A549 (cell line): ENCODE data around the gene COX19. TPM values are rescaled to one million over a fixed set of nuclear protein-coding genes. Genes with fewer than 3 reads are reported as not detected.

ENCODE experiments used
- ATAC-seq, 2 experiments: fragments of 200-7000 bp in 1 of 2; fragments of >200 bp in 1 of 2; cut with Nextera tagmentation in 1 of 2; cut with Tn5 transposase in 1 of 2; 3 replicates each; pipeline versions ENCODE4 v1.8.0 to v1.9.1; 2018 to 2020; ENCODE audit warnings: mild to moderate bottlenecking in 1 of 2, moderate library complexity in 1 of 2
- CTCF ChIA-PET: fragments of 300-600 bp; sonication (Branson Sonifier 250); formaldehyde crosslinking; extraction: SDS; loops from one replicate; lab custom pipeline; 2021; ENCODE audit warnings: antibody characterized with exemption, inconsistent platforms; lab: Yijun Ruan, JAX
- POLR2A ChIA-PET: fragments of 350-600 bp; formaldehyde crosslinking; extraction: SDS; loops from one replicate; lab custom pipeline; 2021; ENCODE audit warnings: antibody characterized with exemption, inconsistent platforms; lab: Yijun Ruan, JAX
- DNase-seq, 2 experiments: peaks; one replicate each; pipeline versions ENCODE4 v3.0.0 to v3.0.0-alpha.2; 2011 to 2016; ENCODE audit warnings: low read depth in 1 of 2, low spot score in 1 of 2
- FAIRE-seq: peaks from 2 replicates; lab custom pipeline; 2011; peaks lifted over from hg19 to GRCh38; lab: Jason Lieb, UNC
- H3K27ac ChIP-seq, 2 experiments: fragments of >200 bp; sonication (Bioruptor Twin); formaldehyde crosslinking; 3 replicates each; pipeline ENCODE4 v1.5.1; 2016 to 2017
- H3K4me1 ChIP-seq: fragments of >200 bp; sonication (Bioruptor Twin); formaldehyde crosslinking; 3 replicates; pipeline ENCODE4 v1.6.1; 2016
- H3K4me2 ChIP-seq: fragments of >200 bp; sonication (Bioruptor Twin); formaldehyde crosslinking; 3 replicates; pipeline ENCODE4 v1.6.1; 2016
- H3K4me3 ChIP-seq: fragments of >200 bp; sonication (Bioruptor Twin); formaldehyde crosslinking; 3 replicates; pipeline ENCODE4 v1.5.1; 2016
- H3K9me3 ChIP-seq: fragments of >200 bp; sonication (Bioruptor Twin); formaldehyde crosslinking; 3 replicates; pipeline ENCODE4 v1.6.1; 2016
- BHLHE40 ChIP-seq: IDR thresholded peaks from 2 replicates; pipeline ENCODE4 v1.6.1; 2012; ENCODE audit warnings: low read depth, low read length, inconsistent platforms
- CBX2 ChIP-seq: fragments of 200-600 bp; sonication (generic); IDR thresholded peaks from 2 replicates; pipeline ENCODE4 v1.6.1; 2016; ENCODE audit warnings: low read depth, mild to moderate bottlenecking, borderline replicate concordance
- CEBPB ChIP-seq, 2 experiments: fragments of >200 bp in 1 of 2; sonication (Bioruptor Twin) in 1 of 2; formaldehyde crosslinking in 1 of 2; IDR thresholded peaks; 2 replicates each; pipeline ENCODE4 v1.6.1; 2012 to 2016
- EHF ChIP-seq: fragments of 250-450 bp; sonication (Bioruptor Pico); IDR thresholded peaks from 2 replicates; pipeline ENCODE4 v1.5.0; 2020; ENCODE audit warnings: mild to moderate bottlenecking
- EHMT2 ChIP-seq: fragments of 200-600 bp; sonication (generic); IDR thresholded peaks from 2 replicates; pipeline ENCODE4 v1.6.1; 2016; ENCODE audit warnings: antibody characterized with exemption, low read depth, mild to moderate bottlenecking, moderate library complexity
- FOSB ChIP-seq: fragments of 250-450 bp; sonication (Bioruptor Pico); IDR thresholded peaks from 2 replicates; pipeline ENCODE4 v1.5.0; 2020; ENCODE audit warnings: mild to moderate bottlenecking, moderate library complexity
- HDAC2 ChIP-seq: fragments of 200-600 bp; sonication (generic); IDR thresholded peaks from 2 replicates; pipeline ENCODE4 v1.6.1; 2016
- HOXB5 ChIP-seq: fragments of 250-450 bp; sonication (Bioruptor Pico); IDR thresholded peaks from 2 replicates; pipeline ENCODE4 v1.5.0; 2020; ENCODE audit warnings: mild to moderate bottlenecking, moderate library complexity
- KDM1A ChIP-seq: fragments of 200-600 bp; sonication (generic); IDR thresholded peaks from 2 replicates; pipeline ENCODE4 v1.6.1; 2016; ENCODE audit warnings: low read depth, mild to moderate bottlenecking
- KDM5A ChIP-seq: fragments of 200-600 bp; sonication (generic); IDR thresholded peaks from 2 replicates; pipeline ENCODE4 v1.6.1; 2016; ENCODE audit warnings: antibody characterized with exemption, mild to moderate bottlenecking
- POLR2A ChIP-seq: IDR thresholded peaks from 2 replicates; pipeline ENCODE4 v1.6.1; 2012; ENCODE audit warnings: mild to moderate bottlenecking, low read length
- POLR2AphosphoS2 ChIP-seq: conservative IDR thresholded peaks from 2 replicates; pipeline ENCODE4 v1.6.1; 2012; ENCODE audit warnings: low read length, improper control_type of control experiment, inconsistent platforms
- SREBF2 ChIP-seq: fragments of 450-650 bp; IDR thresholded peaks from 2 replicates; pipeline ENCODE4 v1.6.1; 2014; ENCODE audit warnings: mild to moderate bottlenecking, moderate library complexity
- ZFP36 ChIP-seq: fragments of 450-650 bp; IDR thresholded peaks from 2 replicates; pipeline ENCODE4 v1.6.1; 2014; ENCODE audit warnings: borderline replicate concordance; ENCODE audit not compliant: partially characterized antibody
- ZNF302 ChIP-seq: fragments of 250-450 bp; sonication (Bioruptor Pico); IDR thresholded peaks from 2 replicates; pipeline ENCODE4 v1.9.0; 2021; ENCODE audit warnings: inconsistent platforms, mild to moderate bottlenecking, moderate library complexity
- WGBS: methylation state at CpG from one replicate; pipeline ENCODE4 v1.1.6; 2017; ENCODE audit errors: missing lambda C conversion rate; 5-methylcytosine and 5-hydroxymethylcytosine counted together
- polyA plus RNA-seq, 4 experiments: library from polyadenylated mRNA; depleted of rRNA in 3 of 4; stranded (reverse); fragments of >200 nt; fragmentation: RNase III in 1 of 4; extraction: RNeasy Plus Mini Kit Qiagen cat#74134 plus additional on column Dnase treatment in 1 of 4; gene quantifications; 2 replicates in 3 of 4; 3 replicates in 1 of 4; pipeline ENCODE4 v1.2.3, GENCODE V29; 2011 to 2017
- TF ChIP-seq, protein P1 (sequence below): fragments of >200 bp; sonication (Bioruptor Twin); formaldehyde crosslinking; IDR thresholded peaks from 3 replicates; pipeline ENCODE4 v1.5.1; 2016
- TF ChIP-seq, protein P2 (sequence below): IDR thresholded peaks from 2 replicates; pipeline ENCODE4 v1.6.1; 2012
- TF ChIP-seq, protein P3 (sequence below): fragments of 150-350 bp; IDR thresholded peaks from 2 replicates; pipeline ENCODE4 v1.6.1; 2014; ENCODE audit warnings: low read depth, mild to moderate bottlenecking, low read length
- TF ChIP-seq, protein P4 (sequence below): fragments of 250-450 bp; sonication (Bioruptor Pico); IDR thresholded peaks from 2 replicates; pipeline ENCODE4 v1.5.0; 2020; ENCODE audit warnings: low read depth, mild to moderate bottlenecking, moderate library complexity
- TF ChIP-seq, protein P5 (sequence below): fragments of >200 bp; sonication (Bioruptor Twin); formaldehyde crosslinking; IDR thresholded peaks from 3 replicates; pipeline ENCODE4 v1.6.1; 2016

Gene COX19
- polyA plus RNA-seq, 2 of the 4 experiments (the other 2 are of a cell fraction) = 6.2 to 7.6 TPM

DNA sequence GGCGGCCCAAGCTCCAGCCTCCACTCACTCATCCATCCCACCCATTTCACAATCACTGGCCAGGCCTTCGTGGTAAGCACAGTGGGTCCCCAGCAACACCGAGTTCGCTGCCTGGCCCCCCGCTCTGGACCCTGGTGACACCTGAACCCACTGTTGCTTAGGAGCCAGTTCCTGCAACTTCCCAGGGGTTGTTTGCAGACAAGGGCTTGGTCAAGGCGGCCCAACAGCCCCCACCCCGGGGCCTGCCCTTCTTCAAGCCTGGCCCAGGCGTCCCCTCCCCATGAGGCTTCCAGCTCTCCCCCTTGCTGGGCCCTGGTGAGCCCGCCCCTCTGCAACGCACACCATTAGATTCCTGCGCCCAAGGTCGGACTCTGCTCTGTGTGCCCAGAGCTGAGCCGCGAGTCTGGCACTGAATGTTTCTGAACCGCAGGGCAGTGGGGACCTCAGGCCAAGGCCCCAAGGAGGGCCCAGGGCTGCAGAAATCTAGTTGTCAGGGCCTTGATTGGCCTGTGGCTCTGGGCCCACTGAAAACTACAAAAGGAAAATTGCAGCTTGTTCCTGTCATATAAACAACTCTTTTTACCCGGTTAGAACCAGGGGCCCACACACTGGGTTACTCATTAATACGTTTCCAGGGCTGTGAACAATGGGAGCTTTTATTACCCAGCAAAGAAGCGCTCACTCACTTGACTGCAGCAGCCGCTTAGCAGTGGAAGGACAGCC is 2.1 kb upstream of the COX19 start:
- ATAC-seq (peak; percentile 3 to 19; a peak in 1 of 6 replicates), FAIRE-seq (no peak), DNase-seq (peak; percentile 36 to 58)
- no peaks in the 10 kb centered on the region for H3K9me3 ChIP-seq
- H3K4me2 ChIP-seq = peak overlapping the region; percentile 52
- WGBS = 36% methylated on average over 12 of the region's 19 CpGs
- POLR2A ChIA-PET = no interaction called here
- TF ChIP-seq, protein P1, sequence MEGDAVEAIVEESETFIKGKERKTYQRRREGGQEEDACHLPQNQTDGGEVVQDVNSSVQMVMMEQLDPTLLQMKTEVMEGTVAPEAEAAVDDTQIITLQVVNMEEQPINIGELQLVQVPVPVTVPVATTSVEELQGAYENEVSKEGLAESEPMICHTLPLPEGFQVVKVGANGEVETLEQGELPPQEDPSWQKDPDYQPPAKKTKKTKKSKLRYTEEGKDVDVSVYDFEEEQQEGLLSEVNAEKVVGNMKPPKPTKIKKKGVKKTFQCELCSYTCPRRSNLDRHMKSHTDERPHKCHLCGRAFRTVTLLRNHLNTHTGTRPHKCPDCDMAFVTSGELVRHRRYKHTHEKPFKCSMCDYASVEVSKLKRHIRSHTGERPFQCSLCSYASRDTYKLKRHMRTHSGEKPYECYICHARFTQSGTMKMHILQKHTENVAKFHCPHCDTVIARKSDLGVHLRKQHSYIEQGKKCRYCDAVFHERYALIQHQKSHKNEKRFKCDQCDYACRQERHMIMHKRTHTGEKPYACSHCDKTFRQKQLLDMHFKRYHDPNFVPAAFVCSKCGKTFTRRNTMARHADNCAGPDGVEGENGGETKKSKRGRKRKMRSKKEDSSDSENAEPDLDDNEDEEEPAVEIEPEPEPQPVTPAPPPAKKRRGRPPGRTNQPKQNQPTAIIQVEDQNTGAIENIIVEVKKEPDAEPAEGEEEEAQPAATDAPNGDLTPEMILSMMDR = no peak
- no peak for TF ChIP-seq SREBF2
- TF ChIP-seq, protein P2, sequence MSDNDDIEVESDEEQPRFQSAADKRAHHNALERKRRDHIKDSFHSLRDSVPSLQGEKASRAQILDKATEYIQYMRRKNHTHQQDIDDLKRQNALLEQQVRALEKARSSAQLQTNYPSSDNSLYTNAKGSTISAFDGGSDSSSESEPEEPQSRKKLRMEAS = no peak
- no peak for TF ChIP-seq EHMT2
- no peak for TF ChIP-seq BHLHE40
- TF ChIP-seq, protein P3, sequence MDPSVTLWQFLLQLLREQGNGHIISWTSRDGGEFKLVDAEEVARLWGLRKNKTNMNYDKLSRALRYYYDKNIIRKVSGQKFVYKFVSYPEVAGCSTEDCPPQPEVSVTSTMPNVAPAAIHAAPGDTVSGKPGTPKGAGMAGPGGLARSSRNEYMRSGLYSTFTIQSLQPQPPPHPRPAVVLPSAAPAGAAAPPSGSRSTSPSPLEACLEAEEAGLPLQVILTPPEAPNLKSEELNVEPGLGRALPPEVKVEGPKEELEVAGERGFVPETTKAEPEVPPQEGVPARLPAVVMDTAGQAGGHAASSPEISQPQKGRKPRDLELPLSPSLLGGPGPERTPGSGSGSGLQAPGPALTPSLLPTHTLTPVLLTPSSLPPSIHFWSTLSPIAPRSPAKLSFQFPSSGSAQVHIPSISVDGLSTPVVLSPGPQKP = no peak
- TF ChIP-seq EHF (CRISPR knock-in tag) = no peak
- TF ChIP-seq KDM5A = no peak
- no peak for TF ChIP-seq CBX2
- TF ChIP-seq CEBPB (IDR thresholded peaks at IDR 0.05) = no peak
- no peak overlapping the region for H3K4me3 ChIP-seq
- peaks cover 24% of the 10 kb centered on the region for H3K4me1 ChIP-seq
- peak overlapping the region; percentile 42 to 79; a peak in 5 of 6 replicates for H3K27ac ChIP-seq
- CTCF ChIA-PET = interaction anchor here (1.1 to 8.7 kb wide), 5 partner anchors 9 to 198 kb away, joined by 4 to 108 read pairs (median 17); no protein-coding TSS in a partner anchor

- Histone ChIP-seq H3K4me3 (no peak overlapping the region), H3K9me3 (no peaks in the 10 kb centered on the region), H3K4me2 (no peak overlapping the region; the same call in 2 of the 3 replicates), H3K27ac (peak overlapping the region in 1 of 2 experiments; percentile 79; a peak in 4 of 6 replicates), H3K4me1 (peaks cover 24% of the 10 kb centered on the region)
- DNase-seq (no peak), FAIRE-seq (no peak), ATAC-seq (no peak)
- TF ChIP-seq KDM1A (no peak), HDAC2 (no peak), HOXB5 (CRISPR knock-in tag) (no peak), FOSB (CRISPR knock-in tag) (no peak), POLR2AphosphoS2 (no peak), ZFP36 (no peak), POLR2A (no peak), ZNF302 (no peak)
- TF ChIP-seq, protein P4, sequence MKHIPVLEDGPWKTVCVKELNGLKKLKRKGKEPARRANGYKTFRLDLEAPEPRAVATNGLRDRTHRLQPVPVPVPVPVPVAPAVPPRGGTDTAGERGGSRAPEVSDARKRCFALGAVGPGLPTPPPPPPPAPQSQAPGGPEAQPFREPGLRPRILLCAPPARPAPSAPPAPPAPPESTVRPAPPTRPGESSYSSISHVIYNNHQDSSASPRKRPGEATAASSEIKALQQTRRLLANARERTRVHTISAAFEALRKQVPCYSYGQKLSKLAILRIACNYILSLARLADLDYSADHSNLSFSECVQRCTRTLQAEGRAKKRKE (CRISPR knock-in tag) = no peak
- TF ChIP-seq, protein P5, sequence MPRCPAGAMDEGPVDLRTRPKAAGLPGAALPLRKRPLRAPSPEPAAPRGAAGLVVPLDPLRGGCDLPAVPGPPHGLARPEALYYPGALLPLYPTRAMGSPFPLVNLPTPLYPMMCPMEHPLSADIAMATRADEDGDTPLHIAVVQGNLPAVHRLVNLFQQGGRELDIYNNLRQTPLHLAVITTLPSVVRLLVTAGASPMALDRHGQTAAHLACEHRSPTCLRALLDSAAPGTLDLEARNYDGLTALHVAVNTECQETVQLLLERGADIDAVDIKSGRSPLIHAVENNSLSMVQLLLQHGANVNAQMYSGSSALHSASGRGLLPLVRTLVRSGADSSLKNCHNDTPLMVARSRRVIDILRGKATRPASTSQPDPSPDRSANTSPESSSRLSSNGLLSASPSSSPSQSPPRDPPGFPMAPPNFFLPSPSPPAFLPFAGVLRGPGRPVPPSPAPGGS = no peak
- POLR2A ChIA-PET = no interaction called here
- WGBS = 87% methylated on average over 17 of the region's 19 CpGs
- CTCF ChIA-PET = interaction anchor here (1.1 to 8.7 kb wide), 4 partner anchors 8 to 89 kb away, joined by 4 to 108 read pairs (median 21); no protein-coding TSS in a partner anchor
Measured at GRCh38 chr7:976901-977325, 1.6 kb upstream of the COX19 start.
